Body of pancreas (tissue), 4 donors: ENCODE data around the gene TOGARAM2. TPM values are rescaled to one million over a fixed set of nuclear protein-coding genes. Genes with fewer than 3 reads are reported as not detected.

Experiments
- ATAC-seq: fragments of 150-250 bp; one replicate; pipeline ENCODE4 v1.9.1; 2016
- DNase-seq, 4 donors: peaks; one replicate each; pipeline ENCODE4 v3.0.0-alpha.2; 2019
- H3K27ac ChIP-seq, 4 donors: fragments of 200-600 bp; sonication (generic); 1 replicate in 3 of 4; 2 replicates in 1 of 4; pipeline versions ENCODE4 v1.5.1 to v1.6.1; 2016 to 2019; ENCODE audit warnings: mild to moderate bottlenecking in 1 of 4, mixed read lengths in 1 of 4, moderate library complexity in 1 of 4
- H3K27me3 ChIP-seq, 2 donors: fragments of 200-600 bp; sonication (generic); one replicate each; pipeline ENCODE4 v1.6.0; 2016; ENCODE audit warnings: mild to moderate bottlenecking in 1 of 2
- H3K36me3 ChIP-seq, 2 donors: fragments of 200-600 bp; sonication (generic); replicated peaks in 1 of 2; 2 replicates each; pipeline ENCODE4 v1.5.1; 2016; ENCODE audit warnings: low read depth in 2 of 2; ENCODE audit not compliant: insufficient read depth in 1 of 2
- H3K4me1 ChIP-seq: fragments of 200-600 bp; sonication (generic); one replicate; pipeline ENCODE4 v1.6.0; 2016
- H3K4me3 ChIP-seq, 2 donors: fragments of 200-600 bp; sonication (generic); 1 replicate in 1 of 2; 2 replicates in 1 of 2; pipeline ENCODE4 v1.5.1; 2016 to 2019
- H3K9me3 ChIP-seq, 3 donors: fragments of 200-600 bp; sonication (generic); 1 replicate in 2 of 3; 2 replicates in 1 of 3; pipeline ENCODE4 v1.5.1; 2016
- CTCF ChIP-seq, 7 experiments: fragments of 450-650 bp in 4 of 7; fragments of 200-600 bp in 3 of 7; sonication (generic) in 3 of 7; IDR thresholded peaks; one replicate each; pipeline ENCODE4 v1.5.1; 2016 to 2019; ENCODE audit warnings: antibody characterized with exemption in 7 of 7
- POLR2A ChIP-seq, 3 donors: fragments of 450-650 bp; IDR thresholded peaks; one replicate each; pipeline ENCODE4 v1.6.1; 2016; ENCODE audit warnings: antibody characterized with exemption in 3 of 3, mild to moderate bottlenecking in 2 of 3
- WGBS, 2 donors: methylation state at CpG; one replicate each; pipeline ENCODE4 v1.1.5; 2017; 5-methylcytosine and 5-hydroxymethylcytosine counted together
- intact Hi-C: fragments of 100-400 bp; cut with DNase I; formaldehyde crosslinking; loops from one replicate; pipeline ENCODE4 v1.15.1; 2023
- total RNA-seq, 2 donors: library from RNA; depleted of rRNA; stranded (reverse); fragments of >200 nt; gene quantifications; one replicate each; pipeline ENCODE4 v1.1.0, GENCODE V29; 2016

TOGARAM2 gene
- total RNA-seq, 2 donors from 2014 or later: 0.26 TPM; not detected in 1

- Histone ChIP-seq H3K27ac (no peak overlapping the region), H3K27me3 (no peaks in the 10 kb centered on the region), H3K36me3 (no peaks in the 10 kb centered on the region), H3K4me3 (no peak overlapping the region), H3K4me1 (peaks cover 2% of the 10 kb centered on the region), H3K9me3 (no peaks in the 10 kb centered on the region)
- intact Hi-C loops: no loop called here
- no peak for TF ChIP-seq CTCF (IDR thresholded peaks at IDR 0.05)
- no peak for TF ChIP-seq POLR2A (IDR thresholded peaks at IDR 0.05)
- WGBS, 2 donors: 78 to 82% methylated on average over 12 to 19 of the region's 19 CpGs
- ATAC-seq (no peak), DNase-seq (no peak)
These were observed 36.8 kb downstream of the TOGARAM2 start for GRCh38 chr2:29017716-29018435.

- intact Hi-C loops: no loop called here
- DNase-seq (no peak), ATAC-seq (no peak)
- Histone ChIP-seq H3K27ac (no peak overlapping the region), H3K9me3 (no peaks in the 10 kb centered on the region), H3K4me1 (no peaks in the 10 kb centered on the region), H3K27me3 (no peaks in the 10 kb centered on the region), H3K36me3 (no peaks in the 10 kb centered on the region), H3K4me3 (no peak overlapping the region)
- no peak for TF ChIP-seq CTCF (IDR thresholded peaks at IDR 0.05)
- TF ChIP-seq POLR2A (IDR thresholded peaks at IDR 0.05): no peak
- WGBS, 2 donors: 59 to 84% methylated on average over 6 to 11 of the region's 11 CpGs
These were observed 40.8 kb downstream of the TOGARAM2 start for GRCh38 chr2:29021886-29022285.

GRCh38 chr2:29022679-29023078, 41.6 kb downstream of the TOGARAM2 start:
- DNase-seq (no peak), ATAC-seq (no peak)
- intact Hi-C loops: no loop called here
- Histone ChIP-seq H3K4me1 (no peaks in the 10 kb centered on the region), H3K36me3 (no peaks in the 10 kb centered on the region), H3K27me3 (no peaks in the 10 kb centered on the region), H3K27ac (no peak overlapping the region), H3K4me3 (no peak overlapping the region), H3K9me3 (no peaks in the 10 kb centered on the region)
- WGBS, 2 donors: 74% methylated on average over 6 of the region's 6 CpGs; no CpG with 5 or more reads in 1 of the 2 donors
- no peak for TF ChIP-seq CTCF (IDR thresholded peaks at IDR 0.05)
- no peak for TF ChIP-seq POLR2A (IDR thresholded peaks at IDR 0.05)

- DNase-seq: no peak
- no peak overlapping the region for H3K4me3 ChIP-seq
- no peaks in the 10 kb centered on the region for H3K4me1 ChIP-seq
- H3K27me3 ChIP-seq: no peaks in the 10 kb centered on the region
- no peak for ATAC-seq
- TF ChIP-seq CTCF (IDR thresholded peaks at IDR 0.05): no peak
- no peak for TF ChIP-seq POLR2A (IDR thresholded peaks at IDR 0.05)
- no peaks in the 10 kb centered on the region for H3K9me3 ChIP-seq
- no peaks in the 10 kb centered on the region for H3K36me3 ChIP-seq
- WGBS, 2 donors: 90 to 93% methylated on average over 2 to 4 of the region's 4 CpGs
- intact Hi-C loops: no loop called here
- H3K27ac ChIP-seq: no peak overlapping the region
These were observed 42.1 kb downstream of the TOGARAM2 start for GRCh38 chr2:29023188-29023587.

- TF ChIP-seq POLR2A (IDR thresholded peaks at IDR 0.05) (no peak), CTCF (IDR thresholded peaks at IDR 0.05) (no peak)
- Histone ChIP-seq H3K36me3 (no peaks in the 10 kb centered on the region), H3K27ac (no peak overlapping the region), H3K27me3 (no peaks in the 10 kb centered on the region), H3K4me3 (no peak overlapping the region), H3K9me3 (no peaks in the 10 kb centered on the region), H3K4me1 (no peaks in the 10 kb centered on the region)
- intact Hi-C loops: no loop called here
- DNase-seq (no peak), ATAC-seq (no peak)
- WGBS, 2 donors: 68 to 84% methylated on average over 4 of the region's 4 CpGs
These were observed 43.9 kb downstream of the TOGARAM2 start for GRCh38 chr2:29024882-29025430.
